ENCODE measurements around the gene ENG.

ENG gene

DNA sequence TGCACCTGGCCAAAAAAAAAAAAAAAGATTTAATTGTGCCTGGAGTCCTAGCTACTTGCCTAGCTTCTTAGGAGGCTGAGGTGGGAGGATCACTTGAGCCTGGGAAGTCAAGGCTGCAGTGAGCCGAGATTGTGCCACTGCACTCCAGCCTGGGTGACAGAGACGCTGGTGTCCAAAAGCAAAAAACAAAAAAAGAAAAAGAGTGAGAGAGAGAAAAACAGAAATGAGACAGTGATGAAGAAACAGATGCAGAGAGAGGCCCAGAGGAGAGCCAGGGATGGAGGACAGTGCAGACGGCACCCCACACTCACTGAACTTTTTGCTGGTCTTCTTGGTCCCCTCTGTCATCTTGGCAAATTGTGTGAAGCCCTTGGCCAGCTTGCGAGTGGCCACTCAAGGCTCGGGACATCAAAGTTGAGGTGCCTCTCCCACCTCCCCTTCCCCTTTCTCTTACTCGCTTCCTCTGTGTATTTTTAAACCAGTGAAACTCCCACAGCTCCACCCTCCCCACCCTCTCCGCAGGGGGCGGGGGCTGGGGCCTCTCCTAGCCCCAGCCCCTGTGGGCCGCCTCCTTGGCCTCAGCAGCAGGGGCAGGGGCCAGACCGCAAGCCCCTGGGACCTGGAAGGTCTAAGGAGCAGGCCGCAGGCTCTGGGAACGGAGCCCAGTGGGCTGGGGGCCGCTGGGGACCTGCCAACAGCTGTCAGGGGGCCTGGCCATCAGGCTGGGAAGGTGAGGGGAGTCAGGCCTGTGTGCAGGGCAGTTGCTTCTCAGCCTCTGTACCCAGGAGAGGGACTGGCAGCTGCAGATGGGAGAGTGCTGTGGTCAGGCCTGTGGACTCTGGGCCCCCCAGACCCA is 76.0 kb downstream of the ENG start, which contains the start of gene SH2D3C:
TSS of gene SH2D3C (minus strand) at position 387 of the 856 bp plus-strand sequence. CDS start at position 348, 39 bp downstream.
- TF ChIP-seq, protein P1, sequence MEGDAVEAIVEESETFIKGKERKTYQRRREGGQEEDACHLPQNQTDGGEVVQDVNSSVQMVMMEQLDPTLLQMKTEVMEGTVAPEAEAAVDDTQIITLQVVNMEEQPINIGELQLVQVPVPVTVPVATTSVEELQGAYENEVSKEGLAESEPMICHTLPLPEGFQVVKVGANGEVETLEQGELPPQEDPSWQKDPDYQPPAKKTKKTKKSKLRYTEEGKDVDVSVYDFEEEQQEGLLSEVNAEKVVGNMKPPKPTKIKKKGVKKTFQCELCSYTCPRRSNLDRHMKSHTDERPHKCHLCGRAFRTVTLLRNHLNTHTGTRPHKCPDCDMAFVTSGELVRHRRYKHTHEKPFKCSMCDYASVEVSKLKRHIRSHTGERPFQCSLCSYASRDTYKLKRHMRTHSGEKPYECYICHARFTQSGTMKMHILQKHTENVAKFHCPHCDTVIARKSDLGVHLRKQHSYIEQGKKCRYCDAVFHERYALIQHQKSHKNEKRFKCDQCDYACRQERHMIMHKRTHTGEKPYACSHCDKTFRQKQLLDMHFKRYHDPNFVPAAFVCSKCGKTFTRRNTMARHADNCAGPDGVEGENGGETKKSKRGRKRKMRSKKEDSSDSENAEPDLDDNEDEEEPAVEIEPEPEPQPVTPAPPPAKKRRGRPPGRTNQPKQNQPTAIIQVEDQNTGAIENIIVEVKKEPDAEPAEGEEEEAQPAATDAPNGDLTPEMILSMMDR (IDR thresholded peaks at IDR 0.05; ENCODE audit: insufficient read depth, low read length, poor library complexity, severe bottlenecking), result no peak
- peaks cover 2% of the 10 kb centered on the region; the same call in 1 of the 2 replicates for H3K36me3 ChIP-seq (ENCODE audit: control insufficient read depth, insufficient read depth, low read length)
- no peaks in the 10 kb centered on the region for H3K27me3 ChIP-seq (replicated peaks; ENCODE audit: control insufficient read depth, insufficient read depth, low read length)
- DNase-seq (ENCODE audit: extremely low read depth, insufficient read length), result peak; percentile 74
- H3K4me3 ChIP-seq (replicated peaks; ENCODE audit: low read depth, low read length), result peak within 1 kb of the TSS; percentile 73

- H3K4me3 ChIP-seq (replicated peaks; ENCODE audit: low read depth, low read length), result peak overlapping the region; percentile 73
- no peaks in the 10 kb centered on the region for H3K27me3 ChIP-seq (replicated peaks; ENCODE audit: control insufficient read depth, insufficient read depth, low read length)
- no peak for DNase-seq (ENCODE audit: extremely low read depth, insufficient read length)
- TF ChIP-seq, protein P1 (IDR thresholded peaks at IDR 0.05; ENCODE audit: insufficient read depth, low read length, poor library complexity, severe bottlenecking), result no peak
- H3K36me3 ChIP-seq (ENCODE audit: control insufficient read depth, insufficient read depth, low read length), result peaks cover 4% of the 10 kb centered on the region
These were observed 77.0 kb downstream of the ENG start for GRCh38 chr9:127777368-127777980.

- DNase-seq (ENCODE audit: extremely low read depth, insufficient read length), result peak; percentile 49
- Histone ChIP-seq H3K4me3 (replicated peaks; ENCODE audit: low read depth, low read length) (peak overlapping the region; percentile 73), H3K27me3 (replicated peaks; ENCODE audit: control insufficient read depth, insufficient read depth, low read length) (no peaks in the 10 kb centered on the region), H3K36me3 (ENCODE audit: control insufficient read depth, insufficient read depth, low read length) (peaks cover 4% of the 10 kb centered on the region)
- TF ChIP-seq, protein P1 (IDR thresholded peaks at IDR 0.05; ENCODE audit: insufficient read depth, low read length, poor library complexity, severe bottlenecking), result no peak
These were observed 77.6 kb downstream of the ENG start for GRCh38 chr9:127776924-127777289.

- Histone ChIP-seq H3K36me3 (ENCODE audit: control insufficient read depth, insufficient read depth, low read length) (peaks cover 4% of the 10 kb centered on the region), H3K4me3 (replicated peaks; ENCODE audit: low read depth, low read length) (peak overlapping the region; percentile 73), H3K27me3 (replicated peaks; ENCODE audit: control insufficient read depth, insufficient read depth, low read length) (no peaks in the 10 kb centered on the region)
- TF ChIP-seq, protein P1 (IDR thresholded peaks at IDR 0.05; ENCODE audit: insufficient read depth, low read length, poor library complexity, severe bottlenecking), result peak; percentile 11
- DNase-seq (ENCODE audit: extremely low read depth, insufficient read length), result peak; percentile 82
These were observed 78.1 kb downstream of the ENG start for GRCh38 chr9:127776195-127776923.

GRCh38 chr9:127773981-127774380 is 80.5 kb downstream of the ENG start:
- no peak for DNase-seq (ENCODE audit: extremely low read depth, insufficient read length)
- no peak overlapping the region for H3K4me3 ChIP-seq (replicated peaks; ENCODE audit: low read depth, low read length)
- TF ChIP-seq, protein P1 (IDR thresholded peaks at IDR 0.05; ENCODE audit: insufficient read depth, low read length, poor library complexity, severe bottlenecking), result no peak
- H3K27me3 ChIP-seq (replicated peaks; ENCODE audit: control insufficient read depth, insufficient read depth, low read length), result no peaks in the 10 kb centered on the region
- peaks cover 5% of the 10 kb centered on the region for H3K36me3 ChIP-seq (ENCODE audit: control insufficient read depth, insufficient read depth, low read length)

Data from GM06990 (cell line).